ENCODE measurements around the gene WIPF2.

GRCh38 chr17:40326832-40327199 is 107.7 kb downstream of the WIPF2 start:
- TF ChIP-seq, protein P1, sequence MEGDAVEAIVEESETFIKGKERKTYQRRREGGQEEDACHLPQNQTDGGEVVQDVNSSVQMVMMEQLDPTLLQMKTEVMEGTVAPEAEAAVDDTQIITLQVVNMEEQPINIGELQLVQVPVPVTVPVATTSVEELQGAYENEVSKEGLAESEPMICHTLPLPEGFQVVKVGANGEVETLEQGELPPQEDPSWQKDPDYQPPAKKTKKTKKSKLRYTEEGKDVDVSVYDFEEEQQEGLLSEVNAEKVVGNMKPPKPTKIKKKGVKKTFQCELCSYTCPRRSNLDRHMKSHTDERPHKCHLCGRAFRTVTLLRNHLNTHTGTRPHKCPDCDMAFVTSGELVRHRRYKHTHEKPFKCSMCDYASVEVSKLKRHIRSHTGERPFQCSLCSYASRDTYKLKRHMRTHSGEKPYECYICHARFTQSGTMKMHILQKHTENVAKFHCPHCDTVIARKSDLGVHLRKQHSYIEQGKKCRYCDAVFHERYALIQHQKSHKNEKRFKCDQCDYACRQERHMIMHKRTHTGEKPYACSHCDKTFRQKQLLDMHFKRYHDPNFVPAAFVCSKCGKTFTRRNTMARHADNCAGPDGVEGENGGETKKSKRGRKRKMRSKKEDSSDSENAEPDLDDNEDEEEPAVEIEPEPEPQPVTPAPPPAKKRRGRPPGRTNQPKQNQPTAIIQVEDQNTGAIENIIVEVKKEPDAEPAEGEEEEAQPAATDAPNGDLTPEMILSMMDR (IDR thresholded peaks at IDR 0.05; ENCODE audit: extremely low read depth in 1 of 2, insufficient read depth in 1 of 2, low read depth in 1 of 2, low read length in 2 of 2), result no peak
- TF ChIP-seq MYC (IDR thresholded peaks at IDR 0.05; ENCODE audit: low read depth, low read length), result no peak
- TF ChIP-seq FOS (IDR thresholded peaks at IDR 0.05; ENCODE audit: borderline replicate concordance, insufficient read depth, low read length), result no peak

All from endothelial cell of umbilical vein (primary cell).